AG04450 (cell line): ENCODE results near the gene KCNJ11. TPM values are rescaled to one million over a fixed set of nuclear protein-coding genes. Genes with fewer than 3 reads are reported as not detected.
A peak's percentile ranks its signal among the peaks of the same experiment; 100 is the strongest.

Source experiments
- CTCF ChIA-PET: fragments of 300-600, 350-600 bp; formaldehyde crosslinking; extraction: SDS; loops from one replicate; lab custom pipeline; 2022; ENCODE audit warnings: antibody characterized with exemption, inconsistent platforms; lab: Charles Lee
- POLR2A ChIA-PET: fragments of 350-600 bp; formaldehyde crosslinking; extraction: SDS; loops from one replicate; lab custom pipeline; 2021; ENCODE audit warnings: antibody characterized with exemption, inconsistent platforms; lab: Yijun Ruan, JAX
- DNase-seq: peaks from one replicate; pipeline ENCODE4 v3.0.0-alpha.2; 2011; ENCODE audit warnings: low read depth, low spot score
- H3K27ac ChIP-seq: one replicate; pipeline ENCODE4 v1.5.1; 2012; ENCODE audit warnings: low read depth, low read length, control low read depth
- H3K27me3 ChIP-seq: one replicate; pipeline ENCODE4 v1.6.0; 2012; ENCODE audit warnings: low read length; ENCODE audit not compliant: control insufficient read depth, insufficient read depth
- H3K4me3 ChIP-seq: 2 replicates; pipeline ENCODE4 v1.5.1; 2011; ENCODE audit warnings: mild to moderate bottlenecking, low read depth, low read length, control low read depth
- H3K9me3 ChIP-seq: 2 replicates; pipeline ENCODE4 v1.5.1; 2012; ENCODE audit warnings: low read length; ENCODE audit not compliant: control insufficient read depth, insufficient read depth
- CTCF ChIP-seq: IDR thresholded peaks from 2 replicates; pipeline ENCODE4 v1.5.1; 2011; ENCODE audit warnings: low read depth, low read length, control low read depth, inconsistent platforms
- polyA plus RNA-seq: library from polyadenylated mRNA; depleted of rRNA; stranded (reverse); fragments of >200 nt; gene quantifications from 2 replicates; pipeline ENCODE4 v1.2.3, GENCODE V29; 2011

The KCNJ11 gene
- polyA plus RNA-seq, 1 experiment, result not detected

- peak overlapping the region; percentile 52 for H3K27ac ChIP-seq
- H3K27me3 ChIP-seq, result no peaks in the 10 kb centered on the region
- no peak for TF ChIP-seq CTCF
- no peak for DNase-seq
- ChIA-PET POLR2A (interaction anchor here (0.6 to 1.8 kb wide), 10 partner anchors 8 to 991 kb away, joined by 3 to 31 read pairs (median 6); partner anchors contain the start of genes NUCB2 and RPS13), CTCF (interaction anchor here (0.6 to 5.9 kb wide), 42 partner anchors 9 to 1426 kb away, joined by 3 to 64 read pairs (median 5); partner anchors contain the start of gene PIK3C2A)
- H3K9me3 ChIP-seq, result no peaks in the 10 kb centered on the region
- H3K4me3 ChIP-seq, result peak overlapping the region; percentile 69
These were observed 34.4 kb downstream of the KCNJ11 start for GRCh38 chr11:17353821-17354600.

- no peaks in the 10 kb centered on the region for H3K9me3 ChIP-seq
- H3K4me3 ChIP-seq, result peak overlapping the region; percentile 69
- peak overlapping the region; percentile 52 for H3K27ac ChIP-seq
- DNase-seq, result peak; percentile 45
- POLR2A ChIA-PET, result interaction anchor here (0.6 to 1.8 kb wide), 7 partner anchors 9 to 991 kb away, joined by 3 to 31 read pairs (median 4); partner anchors contain the start of genes NUCB2 and RPS13
- CTCF ChIA-PET, result interaction anchor here (0.6 to 5.9 kb wide), 23 partner anchors 9 to 374 kb away, joined by 3 to 64 read pairs (median 6); partner anchors contain the start of gene PIK3C2A
- no peak for TF ChIP-seq CTCF
- H3K27me3 ChIP-seq, result no peaks in the 10 kb centered on the region
These were observed 35.3 kb downstream of the KCNJ11 start for GRCh38 chr11:17352950-17353820.

- POLR2A ChIA-PET, result interaction anchor here (0.6 to 0.7 kb wide), 5 partner anchors 23 to 146 kb away, joined by 3 to 11 read pairs (median 5); no protein-coding TSS in a partner anchor
- H3K27ac ChIP-seq, result peak within 1 kb of the TSS; percentile 82
- peak; percentile 36 for DNase-seq
These were observed 36.8 kb downstream of the KCNJ11 start, which contains the start of gene NCR3LG1 for GRCh38 chr11:17351510-17352176. Gene NCR3LG1, plus strand, starts transcription at chr11:17351800. Its CDS starts 170 bp downstream, at chr11:17351970.

GRCh38 chr11:17351172-17351509, 37.3 kb downstream of the KCNJ11 start:
- Histone ChIP-seq H3K27me3 (no peaks in the 10 kb centered on the region), H3K27ac (peak overlapping the region; percentile 82), H3K9me3 (no peaks in the 10 kb centered on the region), H3K4me3 (peak overlapping the region; percentile 66)
- ChIA-PET POLR2A (no interaction called here), CTCF (interaction anchor here (1.1 to 1.5 kb wide), 2 partner anchors 33 to 121 kb away, joined by 5 to 7 read pairs; no protein-coding TSS in a partner anchor)
- DNase-seq, result no peak
- TF ChIP-seq CTCF, result no peak; the same call in none of the 2 replicates

More at GRCh38 chr11:17351510-17352176, 36.8 kb downstream of the KCNJ11 start, which contains the start of gene NCR3LG1:
- no peaks in the 10 kb centered on the region for H3K9me3 ChIP-seq
- no peaks in the 10 kb centered on the region for H3K27me3 ChIP-seq
- TF ChIP-seq CTCF, result no peak
- CTCF ChIA-PET, result interaction anchor here (0.6 to 5.9 kb wide), 9 partner anchors 8 to 152 kb away, joined by 3 to 39 read pairs (median 4); no protein-coding TSS in a partner anchor
- H3K4me3 ChIP-seq, result peak within 1 kb of the TSS; percentile 69
